Ovary (tissue), 9 donors: Measurements from ENCODE around the gene NECTIN1. TPM values are rescaled to one million over a fixed set of nuclear protein-coding genes. Genes with fewer than 3 reads are reported as not detected.

Experiments
- DNase-seq, 5 donors: peaks; one replicate each; pipeline ENCODE4 v3.0.0-alpha.2; 2019 to 2020
- H3K27ac ChIP-seq, 2 donors: fragments of 200-600 bp; one replicate each; pipeline versions ENCODE4 v1.5.1 to v1.8.0; 2019 to 2022
- H3K27me3 ChIP-seq: fragments of 200-600 bp; one replicate; pipeline ENCODE4 v1.8.0; 2022
- H3K36me3 ChIP-seq: fragments of 200-600 bp; sonication (generic); one replicate; pipeline ENCODE4 v1.5.1; 2019
- H3K4me1 ChIP-seq: one replicate; pipeline ENCODE4 v1.8.1; 2013; ENCODE audit warnings: mild to moderate bottlenecking, moderate library complexity; ENCODE audit not compliant: insufficient read depth
- H3K4me3 ChIP-seq: fragments of 200-600 bp; sonication (generic); one replicate; pipeline ENCODE4 v1.5.1; 2017
- H3K9me3 ChIP-seq, 2 donors: fragments of 200-600 bp in 1 of 2; sonication (generic) in 1 of 2; one replicate each; pipeline versions ENCODE4 v1.5.1 to v1.8.1; 2013 to 2019; ENCODE audit warnings: mild to moderate bottlenecking in 1 of 2, moderate library complexity in 1 of 2
- EP300 ChIP-seq: sonication (generic); formaldehyde crosslinking; IDR thresholded peaks from one replicate; pipeline ENCODE4 v1.6.1; 2017; ENCODE audit warnings: antibody characterized with exemption
- POLR2A ChIP-seq: fragments of 450-650 bp; IDR thresholded peaks from one replicate; pipeline ENCODE4 v1.6.1; 2017; ENCODE audit warnings: antibody characterized with exemption, mild to moderate bottlenecking, moderate library complexity
- WGBS, 3 donors: extraction: QIAGEN DNeasy Blood & Tissue Kit in 1 of 3; methylation state at CpG; one replicate each; pipeline versions ENCODE4 v1.1.5 to v1.1.7; 2013 to 2017; 5-methylcytosine and 5-hydroxymethylcytosine counted together
- intact Hi-C, 4 donors: fragments of 100-400 bp; cut with DNase I; formaldehyde crosslinking; loops; one replicate each; pipeline versions ENCODE4 v1.11.0 to v1.15.1; 2022 to 2023
- polyA plus RNA-seq, 2 donors: library from polyadenylated mRNA; stranded (reverse); fragments of 200-250 nt in 1 of 2; fragments of 350-450 nt in 1 of 2; fragmentation: Illumina TruSeq in 1 of 2; extraction: RNeasy Lipid Tissue Mini Kit (QIAGEN cat#74804) in 1 of 2; gene quantifications; one replicate each; pipeline ENCODE4 v1.2.3, GENCODE V29; 2013 to 2014
- total RNA-seq, 7 donors: library from RNA; depleted of rRNA in 2 of 7; stranded (reverse); fragments of >200 nt in 2 of 7; fragmentation: NEBNext Ultra II Directional in 3 of 7; extraction: Animal tissue kit (Norgen Biotek cat#: 25700) in 3 of 7; gene quantifications; one replicate each; pipeline versions ENCODE4 v1.1.0 to v1.2.4, GENCODE V29; 2016 to 2023
- TF ChIP-seq, protein P1 (sequence below), 3 donors: fragments of 450-650 bp in 2 of 3; fragments of 200-600 bp in 1 of 3; IDR thresholded peaks; one replicate each; pipeline versions ENCODE4 v1.5.1 to v1.8.0; 2016 to 2022; ENCODE audit warnings: antibody characterized with exemption in 3 of 3, mild to moderate bottlenecking in 1 of 3
- donor health status: DM: no; HTN: no; CAD: no; lungs with moderate emphysema.
- donor health status: DM: no; HTN: no; CAD: no.
- donor health status: Bipolar disorder and iron deficiency.
- donor health status: DM: yes; HTN: yes; CAD: no.
- donor health status: DM: no; HTN: no; CAD: no.
- donor health status: DM: yes; HTN: yes; CAD: no.

The NECTIN1 gene
- total and polyA plus RNA-seq, 9 donors: 1.5 to 12.1 (median 5.7) TPM

DNA sequence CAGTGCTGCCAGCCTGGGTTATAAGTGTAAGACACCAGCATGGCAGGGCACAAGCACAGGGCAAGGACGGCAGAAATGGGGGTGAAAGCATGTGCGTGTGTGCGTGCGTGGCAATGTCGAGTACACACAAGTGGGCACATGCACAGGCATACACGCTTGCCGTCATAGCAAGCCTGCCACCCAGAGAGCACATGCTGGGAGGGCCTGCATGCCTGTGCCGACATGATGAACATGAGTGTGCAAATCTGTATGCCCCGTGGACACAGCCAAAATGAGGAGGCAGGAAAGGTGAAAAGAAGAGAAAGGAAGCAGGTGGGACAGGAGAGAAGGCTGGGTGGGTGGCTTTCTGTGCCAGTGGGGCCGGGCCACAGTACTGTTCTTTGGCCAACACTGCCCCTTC lies 62.9 kb downstream of the NECTIN1 start:
- Histone ChIP-seq H3K27me3 (no peaks in the 10 kb centered on the region), H3K4me3 (no peak overlapping the region), H3K36me3 (no peaks in the 10 kb centered on the region), H3K9me3 (no peaks in the 10 kb centered on the region), H3K27ac (no peak overlapping the region), H3K4me1 (no peaks in the 10 kb centered on the region)
- WGBS, 3 donors: 80 to 83% (median 81%) methylated on average over 10 of the region's 10 CpGs
- no peak for DNase-seq
- intact Hi-C loops: loop anchor here in 2 of 4 donors (2.0 to 5.0 kb wide), 3 partner anchors 61 to 443 kb away; partner anchors contain the start of gene NECTIN1 (in 1 of the 2)
- TF ChIP-seq, protein P1, sequence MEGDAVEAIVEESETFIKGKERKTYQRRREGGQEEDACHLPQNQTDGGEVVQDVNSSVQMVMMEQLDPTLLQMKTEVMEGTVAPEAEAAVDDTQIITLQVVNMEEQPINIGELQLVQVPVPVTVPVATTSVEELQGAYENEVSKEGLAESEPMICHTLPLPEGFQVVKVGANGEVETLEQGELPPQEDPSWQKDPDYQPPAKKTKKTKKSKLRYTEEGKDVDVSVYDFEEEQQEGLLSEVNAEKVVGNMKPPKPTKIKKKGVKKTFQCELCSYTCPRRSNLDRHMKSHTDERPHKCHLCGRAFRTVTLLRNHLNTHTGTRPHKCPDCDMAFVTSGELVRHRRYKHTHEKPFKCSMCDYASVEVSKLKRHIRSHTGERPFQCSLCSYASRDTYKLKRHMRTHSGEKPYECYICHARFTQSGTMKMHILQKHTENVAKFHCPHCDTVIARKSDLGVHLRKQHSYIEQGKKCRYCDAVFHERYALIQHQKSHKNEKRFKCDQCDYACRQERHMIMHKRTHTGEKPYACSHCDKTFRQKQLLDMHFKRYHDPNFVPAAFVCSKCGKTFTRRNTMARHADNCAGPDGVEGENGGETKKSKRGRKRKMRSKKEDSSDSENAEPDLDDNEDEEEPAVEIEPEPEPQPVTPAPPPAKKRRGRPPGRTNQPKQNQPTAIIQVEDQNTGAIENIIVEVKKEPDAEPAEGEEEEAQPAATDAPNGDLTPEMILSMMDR (IDR thresholded peaks at IDR 0.05): no peak
- TF ChIP-seq EP300 (no peak), POLR2A (no peak)

DNA sequence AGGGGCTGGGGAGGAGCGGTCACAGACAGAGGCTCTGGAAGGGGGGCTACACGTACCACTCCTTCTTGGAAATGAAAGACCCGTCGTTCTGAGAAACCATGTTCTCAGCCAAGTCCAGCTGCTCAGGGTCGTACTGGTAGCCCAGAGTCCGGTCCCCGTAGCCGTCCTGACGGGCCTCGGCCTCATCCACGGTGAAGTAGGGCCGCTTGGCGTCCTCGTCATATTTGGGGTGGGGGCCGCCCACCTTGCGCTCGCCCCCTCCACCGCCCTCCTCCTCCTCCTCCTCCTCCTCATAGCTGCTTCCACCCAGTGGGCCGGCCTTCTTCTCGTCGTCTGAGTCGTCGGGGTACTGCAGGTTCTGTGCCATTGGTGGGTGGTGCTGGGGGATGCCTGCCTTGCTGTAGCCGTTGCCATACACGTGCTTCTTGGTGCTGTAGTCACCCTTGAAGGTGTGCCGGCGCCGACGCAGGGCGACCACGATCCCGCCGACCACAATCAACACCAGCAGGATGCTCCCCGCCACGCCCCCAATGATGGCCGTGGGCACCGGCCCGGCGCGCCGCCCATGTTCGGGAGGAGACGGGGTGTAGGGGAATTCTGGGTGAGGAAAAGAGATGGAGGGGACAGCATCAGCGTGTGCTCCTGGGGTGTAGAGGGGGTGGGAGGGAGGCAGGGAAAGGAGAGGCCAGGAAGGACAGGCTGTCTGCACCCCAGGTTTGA lies 64.1 kb downstream of the NECTIN1 start:
- WGBS, 3 donors: 92 to 95% (median 93%) methylated on average over 44 of the region's 44 CpGs
- intact Hi-C loops: loop anchor here in 2 of 4 donors (2.0 to 5.0 kb wide), 3 partner anchors 62 to 442 kb away; partner anchors contain the start of gene NECTIN1 (in 1 of the 2)
- H3K27me3 ChIP-seq: no peaks in the 10 kb centered on the region
- H3K27ac ChIP-seq: no peak overlapping the region
- DNase-seq: no peak
- H3K9me3 ChIP-seq: no peaks in the 10 kb centered on the region
- no peak overlapping the region for H3K4me3 ChIP-seq
- H3K4me1 ChIP-seq: peaks cover under 1% of the 10 kb centered on the region
- TF ChIP-seq POLR2A (no peak), EP300 (no peak)
- TF ChIP-seq, protein P1 (IDR thresholded peaks at IDR 0.05): no peak
- H3K36me3 ChIP-seq: no peaks in the 10 kb centered on the region

DNA sequence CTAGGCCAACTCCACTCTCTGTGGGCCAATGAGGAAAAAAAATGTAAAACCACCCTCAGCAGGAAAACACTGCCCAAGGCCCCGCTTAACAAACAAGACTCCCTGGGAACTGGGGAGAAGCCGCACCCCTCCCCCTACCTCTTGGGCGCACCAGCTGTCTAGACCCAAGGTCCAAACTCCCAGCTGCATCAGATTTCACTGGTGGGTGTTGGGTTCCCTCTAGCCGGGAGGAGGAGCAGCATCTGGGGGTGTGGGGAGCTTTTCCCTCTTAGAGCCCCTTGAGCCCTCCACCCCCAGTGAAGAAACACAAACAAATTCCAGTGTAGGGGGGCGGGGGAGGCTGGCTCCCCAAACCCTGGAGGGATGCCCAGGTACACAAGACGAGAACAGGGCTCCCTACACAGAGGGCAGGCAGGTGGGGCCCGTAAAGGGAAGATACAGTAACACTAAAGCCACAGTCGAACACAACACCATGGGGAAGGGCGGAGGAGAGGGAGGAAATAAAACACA lies 64.9 kb downstream of the NECTIN1 start:
- TF ChIP-seq EP300 (no peak), POLR2A (no peak)
- TF ChIP-seq, protein P1 (IDR thresholded peaks at IDR 0.05): no peak
- H3K9me3 ChIP-seq: no peaks in the 10 kb centered on the region
- 31 to 60% (median 47%) methylated on average over 9 of the region's 9 CpGs for WGBS, 3 donors
- no peaks in the 10 kb centered on the region for H3K27me3 ChIP-seq
- peaks cover 2% of the 10 kb centered on the region for H3K4me1 ChIP-seq
- intact Hi-C loops: loop anchor here in 1 of 4 donors (2.0 kb wide), 1 partner anchor 443 kb away; no protein-coding TSS in a partner anchor
- H3K4me3 ChIP-seq: no peak overlapping the region
- no peak overlapping the region for H3K27ac ChIP-seq
- no peak for DNase-seq
- H3K36me3 ChIP-seq: no peaks in the 10 kb centered on the region

DNA sequence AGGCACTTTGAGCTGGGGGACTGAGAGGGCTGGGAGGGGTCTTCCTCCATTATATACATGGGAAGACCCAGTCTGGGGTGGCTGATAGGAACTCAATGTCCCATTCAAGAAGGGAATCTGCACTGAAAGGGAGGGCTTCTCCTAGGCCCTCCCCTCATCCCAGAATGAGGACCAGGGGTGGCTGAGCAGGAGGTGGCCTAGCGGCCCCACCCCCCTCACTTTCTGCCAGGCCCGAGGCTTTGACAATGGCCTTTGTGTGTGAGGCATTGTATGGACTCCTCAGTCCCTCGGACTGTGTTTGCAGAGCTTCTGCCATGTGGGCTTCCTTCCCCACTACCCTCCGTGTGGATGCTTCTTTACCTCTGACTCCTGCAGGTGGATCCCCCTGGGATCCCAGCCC lies 65.7 kb downstream of the NECTIN1 start:
- Histone ChIP-seq H3K36me3 (no peaks in the 10 kb centered on the region), H3K4me1 (peaks cover 2% of the 10 kb centered on the region), H3K4me3 (no peak overlapping the region), H3K9me3 (no peaks in the 10 kb centered on the region), H3K27me3 (no peaks in the 10 kb centered on the region), H3K27ac (no peak overlapping the region)
- TF ChIP-seq EP300: no peak
- TF ChIP-seq, protein P1 (IDR thresholded peaks at IDR 0.05): no peak
- TF ChIP-seq POLR2A: no peak
- DNase-seq: no peak
- intact Hi-C loops: no loop called here
- WGBS, 3 donors: 81 to 90% (median 82%) methylated on average over 4 of the region's 4 CpGs
